ENCODE results near the gene GPC4.
"Not testable (repeated sequence)": the region's sequence is repeated elsewhere in the genome, so short reads cannot be mapped to it uniquely, and the experiment has no call there.

Gene GPC4

DNA sequence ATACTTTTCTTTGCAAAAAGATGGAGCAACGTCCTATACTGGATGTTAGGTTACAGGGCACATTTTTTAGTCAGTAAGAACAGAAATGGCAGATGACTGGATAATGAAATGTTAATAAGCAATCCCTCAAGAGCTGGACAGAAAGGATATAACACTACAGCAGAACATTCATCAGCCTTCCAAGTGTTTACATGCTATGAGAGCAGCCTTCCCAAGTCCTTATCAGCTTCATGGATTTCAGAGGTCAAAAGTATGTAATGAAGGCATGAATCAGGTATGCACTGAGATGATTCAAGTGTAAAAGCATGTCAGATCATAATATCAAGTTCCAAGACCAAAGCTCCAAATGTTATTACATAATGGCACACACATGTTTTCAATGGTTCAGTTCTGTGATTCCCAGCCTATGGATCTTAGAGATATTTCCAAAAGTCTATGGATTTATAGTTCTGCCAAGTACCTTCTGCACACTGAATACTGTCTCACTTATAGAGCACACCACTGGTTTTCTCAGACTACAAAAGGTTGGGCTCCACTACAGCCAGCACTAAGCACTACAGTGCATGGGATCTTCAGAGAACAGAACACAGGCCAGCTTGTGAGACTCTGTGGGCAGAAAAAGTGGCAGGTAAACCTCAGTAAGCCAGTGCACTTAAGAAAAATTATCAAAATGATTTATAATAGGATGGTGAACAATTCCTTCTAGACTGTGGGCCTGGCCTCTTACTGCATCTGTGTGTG is 49.2 kb downstream of the GPC4 start:
- no peak for DNase-seq

GRCh38 chrX:133364865-133365264 is 50.4 kb downstream of the GPC4 start:
- no peak for DNase-seq

DNA sequence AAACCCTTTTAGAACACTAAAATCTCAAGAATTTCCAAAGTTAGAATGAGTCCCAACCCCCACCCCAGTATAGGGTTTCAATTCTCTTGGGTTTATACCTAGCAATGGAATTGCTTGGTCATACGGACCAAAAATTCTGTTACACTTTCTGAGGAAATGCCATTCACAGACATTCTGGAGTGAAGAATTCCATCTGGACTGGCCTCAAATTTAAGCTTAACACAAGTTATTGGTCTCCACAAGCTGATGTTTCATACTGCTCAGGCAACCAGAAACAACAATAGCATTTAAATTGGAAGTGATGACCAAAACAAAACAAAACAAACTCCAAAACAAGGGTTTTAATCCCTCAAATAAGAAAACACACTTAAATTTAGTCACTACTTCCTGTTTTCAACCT is 51.1 kb downstream of the GPC4 start:
- DNase-seq = no peak

GRCh38 chrX:133362538-133362937 is 52.8 kb downstream of the GPC4 start:
- DNase-seq = no peak

DNA sequence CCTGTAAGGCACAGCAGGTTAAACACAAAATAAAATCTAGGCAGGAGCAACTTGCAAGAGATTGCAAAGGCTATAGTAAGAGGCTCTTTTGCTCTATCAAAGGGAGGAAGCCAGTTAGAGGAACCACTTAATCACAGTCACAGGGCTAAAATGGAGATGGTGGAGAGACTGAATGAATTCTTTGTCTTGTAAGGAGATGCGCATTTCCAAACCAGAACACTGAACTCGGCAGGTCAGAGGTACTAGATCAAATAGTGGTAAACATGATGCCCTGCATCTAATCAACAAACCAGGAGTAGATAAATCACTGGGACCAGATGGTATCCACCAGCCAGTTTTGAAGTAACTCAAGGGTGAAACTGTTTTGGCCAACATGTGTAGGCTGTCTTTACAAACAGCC is 55.8 kb downstream of the GPC4 start:
- DNase-seq = no peak

GRCh38 chrX:133353233-133353632 is 62.1 kb downstream of the GPC4 start:
- DNase-seq = no peak

DNA sequence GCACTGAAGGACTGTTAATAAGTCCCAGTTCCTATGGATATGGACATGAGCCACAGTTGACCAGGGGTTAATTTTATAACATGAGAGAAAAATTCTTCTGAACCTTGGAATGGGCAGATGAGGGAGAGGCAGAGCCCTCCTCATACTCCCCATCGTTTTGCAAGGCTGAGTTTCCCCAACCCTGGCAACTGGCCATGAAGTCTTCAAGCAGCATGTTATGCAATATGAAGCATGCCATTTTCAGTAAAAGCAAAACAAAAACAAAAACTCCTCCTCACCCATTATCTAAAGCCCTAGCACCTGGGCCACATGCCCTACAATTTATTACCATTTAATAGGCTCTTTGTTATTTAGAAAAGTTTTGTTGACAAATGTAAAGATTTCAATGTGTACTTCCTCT is 64.5 kb downstream of the GPC4 start:
- no peak for DNase-seq

GRCh38 chrX:133346026-133346425 is 69.3 kb downstream of the GPC4 start:
- no peak for DNase-seq

- no peak for DNase-seq
These were observed 75.7 kb downstream of the GPC4 start for GRCh38 chrX:133339566-133339965.

DNA sequence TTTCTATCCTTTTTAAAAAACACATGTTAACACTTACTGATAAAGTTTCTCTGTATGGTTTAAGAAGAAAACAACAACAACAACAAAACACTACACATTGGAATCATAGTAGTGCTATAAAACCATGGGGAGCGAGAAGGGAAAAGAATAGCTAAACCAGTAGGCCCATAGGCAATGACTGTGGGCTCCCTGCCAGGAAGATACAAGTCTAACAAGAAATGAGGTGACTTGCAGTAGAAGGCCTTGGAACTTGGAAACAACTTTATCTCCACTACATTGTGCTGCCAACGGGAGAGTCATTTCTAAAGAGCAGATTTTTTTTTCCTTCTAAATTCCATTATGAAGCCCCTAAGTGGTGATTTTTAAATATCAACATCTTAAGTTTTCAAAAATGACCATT is 78.0 kb downstream of the GPC4 start:
- no peak for DNase-seq

DNA sequence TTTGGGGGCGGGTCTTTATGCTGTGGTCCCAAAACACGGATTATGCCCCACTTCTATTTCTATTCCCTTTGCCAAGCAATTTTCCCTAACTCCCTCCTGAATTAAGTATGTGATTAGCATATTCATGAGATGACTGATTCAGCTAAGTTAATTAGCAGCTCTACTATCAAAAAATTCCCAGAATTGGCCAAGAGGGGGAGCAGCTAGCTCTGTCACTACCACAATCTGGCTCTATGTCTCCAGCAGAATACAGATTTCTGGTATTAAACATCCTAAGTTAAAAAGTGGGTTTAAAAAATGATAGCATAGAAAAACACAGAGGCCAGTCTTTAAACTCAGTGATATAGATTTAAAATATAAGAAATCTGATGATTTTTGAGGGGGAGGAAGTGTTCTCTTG is 80.3 kb downstream of the GPC4 start:
- no peak for DNase-seq

DNA sequence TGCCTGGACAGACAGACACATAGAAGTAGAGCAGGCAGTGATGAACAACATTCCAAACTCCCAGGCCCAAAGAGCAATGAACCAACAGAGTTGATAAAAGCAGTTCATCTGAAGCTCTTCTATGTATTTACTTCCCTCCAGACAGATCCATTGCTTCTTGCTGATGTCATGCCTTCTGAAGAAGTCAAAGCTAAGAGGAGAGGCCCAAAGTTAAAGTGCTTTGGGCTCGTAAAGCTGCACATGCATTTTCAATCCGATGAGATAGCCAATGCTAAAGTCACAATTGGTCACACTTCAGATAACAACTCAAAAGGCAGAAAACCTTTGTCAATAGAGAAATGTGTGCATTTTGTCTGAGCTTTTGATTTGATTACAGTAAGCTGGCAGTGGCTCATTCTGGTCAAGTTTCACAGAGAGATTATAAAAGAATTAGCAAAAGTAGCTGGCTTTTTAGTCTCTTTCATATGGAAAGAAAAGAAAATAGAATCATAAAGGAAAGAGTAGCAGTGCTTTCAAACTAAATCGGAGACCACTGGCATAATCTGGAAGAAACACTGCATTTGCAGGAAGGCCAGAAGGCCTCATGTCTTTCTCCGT is 82.0 kb downstream of the GPC4 start:
- no peak for DNase-seq

- DNase-seq = no peak
These were observed 82.6 kb downstream of the GPC4 start for GRCh38 chrX:133332737-133333136.

- DNase-seq = no peak
These were observed 84.3 kb downstream of the GPC4 start for GRCh38 chrX:133330956-133331355.

- no peak for DNase-seq
These were observed 89.9 kb downstream of the GPC4 start for GRCh38 chrX:133325422-133325821.

DNA sequence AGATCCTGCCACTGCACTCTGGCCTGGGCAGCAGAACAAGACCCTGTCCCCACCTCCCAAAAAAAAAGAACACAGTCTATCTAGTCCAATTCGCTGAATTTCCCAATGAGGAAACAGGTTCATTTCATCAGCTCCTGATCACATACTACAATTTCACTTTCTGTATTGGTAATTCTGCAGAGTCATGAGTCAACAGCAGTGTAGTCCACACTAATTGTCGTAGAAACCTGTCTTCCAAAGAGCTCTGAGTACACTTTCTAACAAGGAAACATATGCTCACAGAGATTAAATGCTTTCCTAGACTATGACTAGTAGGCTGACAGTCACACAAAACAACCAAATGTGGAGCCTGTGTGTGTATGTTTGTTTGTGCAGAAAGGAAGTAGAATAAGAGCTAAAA is 91.9 kb downstream of the GPC4 start:
- no peak for DNase-seq

DNA sequence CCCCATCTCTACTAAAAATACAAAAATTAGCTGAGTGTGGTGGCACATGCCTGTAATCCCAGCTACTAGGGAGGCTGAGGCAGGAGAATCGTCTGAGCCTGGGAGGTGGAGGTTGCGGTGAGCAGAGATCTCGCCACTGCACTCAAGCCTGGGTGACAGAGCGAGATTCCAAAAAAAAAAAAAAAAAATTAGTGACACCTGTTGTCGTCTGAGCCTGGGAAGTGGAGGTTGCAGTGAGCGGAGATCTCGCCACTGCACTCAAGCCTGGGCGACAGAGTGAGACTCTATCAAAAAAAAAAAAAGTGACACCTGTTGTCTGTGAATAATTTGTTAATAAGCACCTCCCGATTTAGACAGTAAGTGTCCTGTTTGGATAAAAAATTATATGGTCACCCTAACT is 93.0 kb downstream of the GPC4 start:
- DNase-seq = not testable (repeated sequence)

- no peak for DNase-seq
These were observed 93.8 kb downstream of the GPC4 start for GRCh38 chrX:133321451-133321850.

- no peak for DNase-seq
These were observed 101.0 kb downstream of the GPC4 start for GRCh38 chrX:133314281-133314680.

DNA sequence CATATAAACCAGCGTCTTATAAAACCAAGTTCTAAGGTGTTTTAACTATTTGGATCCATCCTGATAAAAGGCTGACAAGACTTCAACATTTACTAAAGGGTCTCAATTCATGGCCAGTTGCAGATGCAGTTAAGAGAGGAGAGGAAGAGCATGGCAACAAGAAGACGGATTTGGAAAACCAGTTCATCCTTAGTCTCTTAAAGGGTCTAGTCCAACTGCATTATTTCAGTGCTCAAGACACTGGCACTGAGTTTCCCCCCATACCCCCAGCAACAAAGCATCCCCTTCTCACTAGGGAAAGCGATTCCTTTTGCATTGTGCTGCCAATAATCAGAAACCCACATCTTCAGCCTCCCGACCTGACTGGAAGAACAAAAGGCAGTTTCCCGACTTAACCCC is 106.8 kb downstream of the GPC4 start:
- no peak for DNase-seq

DNA sequence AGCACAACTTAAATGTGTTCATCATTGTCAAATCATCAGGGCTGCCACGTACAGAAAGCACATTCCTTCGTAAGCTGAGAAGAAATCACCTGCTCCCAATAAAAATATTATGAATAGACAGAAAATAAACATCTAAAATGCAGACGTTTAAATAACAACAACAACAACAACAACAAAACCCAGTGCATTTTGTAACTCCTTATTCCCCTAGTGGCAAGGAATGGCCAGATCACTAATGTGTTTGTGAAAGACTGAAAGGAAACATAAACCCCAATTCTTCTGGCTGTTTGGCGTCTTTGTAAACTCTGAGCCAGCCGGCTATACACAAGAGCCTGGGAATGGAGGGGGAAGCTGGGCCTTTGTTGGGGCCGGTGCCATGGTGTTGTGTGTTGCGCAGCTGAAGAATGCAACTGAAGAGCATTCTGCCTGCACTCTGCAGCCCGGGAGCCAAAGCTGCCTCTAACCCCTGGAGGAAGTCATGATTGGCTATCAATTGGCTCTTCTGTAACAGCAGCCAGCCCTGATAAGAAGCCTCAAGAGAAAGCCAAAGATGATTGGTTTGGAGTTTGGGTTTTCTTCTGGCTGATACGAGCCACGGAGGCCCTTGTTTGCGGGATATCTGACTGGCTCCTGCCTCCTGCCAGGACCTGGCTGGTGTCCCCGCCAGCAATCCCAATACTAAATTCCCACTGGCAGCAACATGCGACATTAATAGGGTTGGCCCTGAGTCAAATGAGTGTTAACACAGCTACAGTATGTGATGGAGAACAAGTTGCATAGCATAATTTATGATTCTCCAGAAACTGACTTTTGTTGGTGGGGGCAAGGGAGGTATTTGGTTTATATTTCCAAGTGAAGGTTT is 107.4 kb downstream of the GPC4 start:
- no peak for DNase-seq

DNA sequence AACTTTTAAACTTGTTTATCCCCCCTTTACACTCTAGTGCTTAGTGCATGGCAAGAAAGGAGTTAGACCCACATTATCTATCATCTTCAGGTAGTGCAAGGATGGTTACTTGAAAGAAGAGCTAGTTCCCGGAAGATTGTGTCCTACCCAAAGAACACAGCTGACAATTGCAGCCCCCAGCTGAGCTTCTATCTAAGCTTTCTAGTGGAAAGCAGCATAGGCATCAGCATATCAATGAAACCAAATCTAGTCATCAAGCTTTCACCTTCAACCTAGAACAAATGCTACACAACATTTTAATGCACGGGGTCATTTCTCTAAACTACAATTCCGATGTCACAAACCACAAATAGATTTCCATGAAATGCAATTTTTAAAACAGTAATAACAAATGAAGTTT is 108.2 kb downstream of the GPC4 start:
- DNase-seq = no peak

- DNase-seq = no peak
These were observed 109.0 kb downstream of the GPC4 start for GRCh38 chrX:133306316-133306715.

DNA sequence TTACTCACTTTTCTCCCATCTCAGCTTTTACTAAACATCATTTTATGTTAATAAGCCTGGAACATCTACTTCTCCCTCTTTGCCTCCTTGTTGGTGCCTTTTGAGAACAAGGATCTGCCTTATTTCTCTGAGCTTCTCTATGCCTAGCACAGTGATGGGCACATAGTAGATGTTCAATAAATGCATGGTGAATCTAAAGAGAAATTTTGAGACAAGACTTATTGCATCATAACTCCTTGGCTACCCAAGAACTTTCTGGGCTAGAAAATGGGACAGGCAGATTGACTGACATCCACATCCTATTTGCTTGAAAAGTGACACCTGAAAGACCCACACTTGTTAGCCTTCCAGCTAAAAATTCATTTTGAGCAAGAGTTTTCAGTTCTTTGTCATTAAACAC is 109.9 kb downstream of the GPC4 start:
- DNase-seq = no peak
